Calu3 (cell line): Measurements from ENCODE around the gene WRNIP1. TPM values are rescaled to one million over a fixed set of nuclear protein-coding genes. Genes with fewer than 3 reads are reported as not detected.

Source experiments
- BruUV-seq: library from RNA; stranded (reverse); fragments of 400-500 nt; replicated peaks from 2 replicates; lab custom pipeline; 2021; lab: Mats Ljungman, UMichigan
- CTCF ChIA-PET: fragments of 300-600 bp; sonication (Branson Sonifier 250); formaldehyde crosslinking; loops from one replicate; lab custom pipeline; 2022; ENCODE audit warnings: antibody characterized with exemption; lab: Charles Lee
- DNase-seq: peaks from one replicate; pipeline ENCODE4 v3.0.0; 2022
- H3K27ac Mint-ChIP-seq: one replicate; pipeline ENCODE4 v1.8.0; 2022; ENCODE audit warnings: mixed read lengths; ENCODE audit not compliant: unreplicated experiment
- H3K27me3 Mint-ChIP-seq: one replicate; pipeline ENCODE4 v1.8.0; 2022; ENCODE audit warnings: mixed read lengths; ENCODE audit not compliant: unreplicated experiment
- H3K36me3 Mint-ChIP-seq: one replicate; pipeline ENCODE4 v1.8.0; 2022; ENCODE audit warnings: mild to moderate bottlenecking, moderate library complexity, mixed read lengths; ENCODE audit not compliant: insufficient read depth, unreplicated experiment
- H3K4me1 Mint-ChIP-seq: one replicate; pipeline ENCODE4 v1.8.0; 2022; ENCODE audit warnings: mild to moderate bottlenecking, low read depth, mixed read lengths; ENCODE audit not compliant: unreplicated experiment
- H3K4me3 Mint-ChIP-seq: one replicate; pipeline ENCODE4 v1.8.0; 2022; ENCODE audit warnings: mild to moderate bottlenecking, low read depth, moderate library complexity, mixed read lengths; ENCODE audit not compliant: unreplicated experiment
- H3K9me3 Mint-ChIP-seq: one replicate; pipeline ENCODE4 v1.8.0; 2022; ENCODE audit warnings: low read depth, mixed read lengths; ENCODE audit not compliant: unreplicated experiment
- intact Hi-C: fragments of 100-400 bp; cut with micrococcal nuclease; formaldehyde crosslinking; loops from one replicate; pipeline ENCODE4 v1.10.0; 2022; ENCODE audit not compliant: unreplicated experiment
- total RNA-seq: library from RNA; stranded (reverse); gene quantifications from 2 replicates; pipeline ENCODE4 v1.2.3, GENCODE V29; 2022
- TF ChIP-seq, protein P1 (sequence below): fragments of 200-600 bp; IDR thresholded peaks from one replicate; pipeline ENCODE4 v1.8.0; 2022; ENCODE audit warnings: antibody characterized with exemption; ENCODE audit not compliant: unreplicated experiment

WRNIP1 gene
- total RNA-seq, 1 experiment from 2014 or later: 41.4 TPM

- no peaks in the 10 kb centered on the region for H3K9me3 Mint-ChIP-seq
- BruUV-seq: no TSS peak
- no peak for DNase-seq
- TF ChIP-seq, protein P1, sequence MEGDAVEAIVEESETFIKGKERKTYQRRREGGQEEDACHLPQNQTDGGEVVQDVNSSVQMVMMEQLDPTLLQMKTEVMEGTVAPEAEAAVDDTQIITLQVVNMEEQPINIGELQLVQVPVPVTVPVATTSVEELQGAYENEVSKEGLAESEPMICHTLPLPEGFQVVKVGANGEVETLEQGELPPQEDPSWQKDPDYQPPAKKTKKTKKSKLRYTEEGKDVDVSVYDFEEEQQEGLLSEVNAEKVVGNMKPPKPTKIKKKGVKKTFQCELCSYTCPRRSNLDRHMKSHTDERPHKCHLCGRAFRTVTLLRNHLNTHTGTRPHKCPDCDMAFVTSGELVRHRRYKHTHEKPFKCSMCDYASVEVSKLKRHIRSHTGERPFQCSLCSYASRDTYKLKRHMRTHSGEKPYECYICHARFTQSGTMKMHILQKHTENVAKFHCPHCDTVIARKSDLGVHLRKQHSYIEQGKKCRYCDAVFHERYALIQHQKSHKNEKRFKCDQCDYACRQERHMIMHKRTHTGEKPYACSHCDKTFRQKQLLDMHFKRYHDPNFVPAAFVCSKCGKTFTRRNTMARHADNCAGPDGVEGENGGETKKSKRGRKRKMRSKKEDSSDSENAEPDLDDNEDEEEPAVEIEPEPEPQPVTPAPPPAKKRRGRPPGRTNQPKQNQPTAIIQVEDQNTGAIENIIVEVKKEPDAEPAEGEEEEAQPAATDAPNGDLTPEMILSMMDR: no peak
- H3K4me3 Mint-ChIP-seq: no peak overlapping the region
- CTCF ChIA-PET: no interaction called here
- no peaks in the 10 kb centered on the region for H3K27me3 Mint-ChIP-seq
- no peak overlapping the region for H3K27ac Mint-ChIP-seq
- intact Hi-C loops: no loop called here
- H3K4me1 Mint-ChIP-seq: no peaks in the 10 kb centered on the region
- peaks cover 10% of the 10 kb centered on the region for H3K36me3 Mint-ChIP-seq
These were observed 12.1 kb downstream of the WRNIP1 start for GRCh38 chr6:2777249-2777648.

GRCh38 chr6:2780102-2780737 is 15.0 kb downstream of the WRNIP1 start:
- Mint-ChIP-seq H3K4me3 (no peak overlapping the region), H3K27me3 (no peaks in the 10 kb centered on the region), H3K9me3 (no peaks in the 10 kb centered on the region), H3K27ac (no peak overlapping the region), H3K4me1 (no peaks in the 10 kb centered on the region), H3K36me3 (peaks cover 16% of the 10 kb centered on the region)
- TF ChIP-seq, protein P1: no peak
- intact Hi-C loops: no loop called here
- CTCF ChIA-PET: no interaction called here
- DNase-seq: no peak
- BruUV-seq: no TSS peak

DNA sequence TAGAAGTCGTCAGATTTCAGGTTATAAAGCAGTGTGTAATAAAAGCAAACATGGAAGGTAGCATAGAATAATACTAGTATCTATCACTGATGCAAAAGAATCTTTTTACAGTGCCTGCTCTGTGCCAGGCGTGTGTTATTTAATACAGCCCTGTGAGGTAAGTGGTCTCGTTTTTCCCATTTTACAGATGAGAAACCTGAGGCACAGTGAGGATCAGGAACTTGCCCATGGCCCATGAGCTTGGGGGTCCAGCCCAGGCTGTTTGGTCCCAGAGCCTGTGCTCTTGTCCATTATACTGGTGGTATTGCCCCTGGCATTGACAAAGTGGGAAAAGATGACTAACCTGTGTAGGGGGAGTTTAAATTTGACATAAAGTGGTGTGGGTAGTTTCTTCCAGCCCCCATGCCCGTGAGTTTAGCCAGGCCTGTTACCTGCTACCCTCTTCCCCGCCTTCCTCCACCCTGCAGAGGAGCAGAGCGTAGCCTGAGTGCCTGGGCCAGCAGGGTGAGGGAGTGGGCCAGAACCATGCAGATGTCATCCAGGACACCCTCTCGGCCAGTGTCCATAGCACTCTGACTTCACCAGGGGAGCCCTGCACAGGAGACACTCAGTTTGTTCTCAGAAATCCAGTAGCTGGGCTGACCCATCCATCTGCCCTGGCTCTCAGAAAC is 16.6 kb downstream of the WRNIP1 start:
- Mint-ChIP-seq H3K27ac (no peak overlapping the region), H3K4me3 (no peak overlapping the region), H3K36me3 (peaks cover 16% of the 10 kb centered on the region), H3K27me3 (no peaks in the 10 kb centered on the region), H3K9me3 (no peaks in the 10 kb centered on the region), H3K4me1 (no peaks in the 10 kb centered on the region)
- TF ChIP-seq, protein P1: no peak
- CTCF ChIA-PET: no interaction called here
- no TSS peak for BruUV-seq
- DNase-seq: no peak
- intact Hi-C loops: no loop called here

DNA sequence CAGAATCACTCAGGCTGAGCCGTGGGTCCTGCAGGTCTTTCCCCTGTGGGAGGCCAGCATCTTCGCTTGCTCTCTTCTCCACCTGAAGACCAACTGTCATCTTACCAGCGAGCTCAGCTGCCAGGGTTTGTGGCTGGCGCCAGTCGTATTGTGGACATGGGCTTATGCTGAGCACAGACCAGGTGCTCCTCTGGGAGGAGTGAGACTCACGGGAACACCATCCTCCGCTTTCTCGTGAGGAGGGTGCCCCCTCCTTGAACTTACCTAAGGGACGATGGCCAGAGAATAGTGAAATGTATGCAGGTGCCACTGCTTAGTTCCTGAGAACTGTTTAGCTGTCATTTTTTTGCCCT is 17.1 kb downstream of the WRNIP1 start:
- intact Hi-C loops: no loop called here
- DNase-seq: no peak
- Mint-ChIP-seq H3K4me1 (no peaks in the 10 kb centered on the region), H3K9me3 (no peaks in the 10 kb centered on the region), H3K27ac (no peak overlapping the region), H3K36me3 (peaks cover 16% of the 10 kb centered on the region), H3K27me3 (no peaks in the 10 kb centered on the region), H3K4me3 (no peak overlapping the region)
- CTCF ChIA-PET: no interaction called here
- TF ChIP-seq, protein P1: no peak
- no TSS peak for BruUV-seq
